Neural progenitor cell (in vitro differentiated cells): ENCODE results near the gene PAEP.

ENCODE experiments used
- EZH2 ChIP-seq: fragments of 200-600 bp; sonication (generic); IDR thresholded peaks from 2 replicates; pipeline ENCODE4 v1.6.1; 2017; ENCODE audit warnings: antibody characterized with exemption, mild to moderate bottlenecking, moderate library complexity
- EZH2phosphoT487 ChIP-seq: fragments of 200-600 bp; sonication (generic); IDR thresholded peaks from 2 replicates; pipeline ENCODE4 v1.6.1; 2017; ENCODE audit warnings: antibody characterized with exemption
- TF ChIP-seq, protein P1 (sequence below): fragments of 200-600 bp; sonication (generic); IDR thresholded peaks from 2 replicates; pipeline ENCODE4 v1.5.1; 2017; ENCODE audit warnings: antibody characterized with exemption, mild to moderate bottlenecking

DNA sequence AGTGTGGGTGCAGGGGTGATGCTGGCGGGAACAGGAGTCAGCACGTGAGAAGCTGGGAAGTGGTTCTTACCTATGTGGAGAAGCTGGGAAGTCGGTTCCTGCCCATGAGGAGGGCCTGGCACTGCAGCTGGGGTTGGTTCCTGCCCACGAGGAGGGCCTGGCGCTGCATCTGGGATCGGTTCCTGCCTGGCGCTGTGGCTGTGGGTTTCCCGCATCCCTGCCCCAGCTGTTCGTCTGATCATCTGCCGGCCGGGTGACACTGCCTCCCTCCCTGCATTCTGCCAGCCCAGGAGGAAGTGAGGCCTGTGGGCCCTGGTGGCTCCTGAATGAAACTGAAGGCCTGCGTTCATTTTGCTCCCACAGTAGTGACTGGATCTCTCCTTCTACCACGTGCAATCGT lies 10.5 kb upstream of the PAEP start:
- TF ChIP-seq, protein P1, sequence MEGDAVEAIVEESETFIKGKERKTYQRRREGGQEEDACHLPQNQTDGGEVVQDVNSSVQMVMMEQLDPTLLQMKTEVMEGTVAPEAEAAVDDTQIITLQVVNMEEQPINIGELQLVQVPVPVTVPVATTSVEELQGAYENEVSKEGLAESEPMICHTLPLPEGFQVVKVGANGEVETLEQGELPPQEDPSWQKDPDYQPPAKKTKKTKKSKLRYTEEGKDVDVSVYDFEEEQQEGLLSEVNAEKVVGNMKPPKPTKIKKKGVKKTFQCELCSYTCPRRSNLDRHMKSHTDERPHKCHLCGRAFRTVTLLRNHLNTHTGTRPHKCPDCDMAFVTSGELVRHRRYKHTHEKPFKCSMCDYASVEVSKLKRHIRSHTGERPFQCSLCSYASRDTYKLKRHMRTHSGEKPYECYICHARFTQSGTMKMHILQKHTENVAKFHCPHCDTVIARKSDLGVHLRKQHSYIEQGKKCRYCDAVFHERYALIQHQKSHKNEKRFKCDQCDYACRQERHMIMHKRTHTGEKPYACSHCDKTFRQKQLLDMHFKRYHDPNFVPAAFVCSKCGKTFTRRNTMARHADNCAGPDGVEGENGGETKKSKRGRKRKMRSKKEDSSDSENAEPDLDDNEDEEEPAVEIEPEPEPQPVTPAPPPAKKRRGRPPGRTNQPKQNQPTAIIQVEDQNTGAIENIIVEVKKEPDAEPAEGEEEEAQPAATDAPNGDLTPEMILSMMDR, result no peak
- no peak for TF ChIP-seq EZH2
- TF ChIP-seq EZH2phosphoT487, result no peak
